ENCODE results near the gene SETD4.

DNA sequence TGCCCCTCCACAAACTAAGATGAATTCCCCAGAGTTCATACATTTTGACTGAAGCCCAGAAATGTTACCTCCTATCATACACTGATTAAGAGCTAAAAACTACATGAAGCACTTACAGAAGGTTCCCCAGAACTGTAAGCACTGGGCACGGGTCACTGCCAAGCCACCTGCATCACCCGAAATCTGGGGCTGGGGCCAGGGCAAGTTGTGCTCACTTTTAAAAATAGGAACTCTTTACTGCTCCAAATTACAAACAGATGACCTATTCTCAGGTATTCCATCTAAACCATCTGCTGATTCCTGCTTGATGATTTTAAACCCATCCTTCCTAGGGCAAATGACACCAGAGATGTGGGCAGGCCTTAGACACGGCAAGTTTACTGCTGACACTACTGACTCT, 4.8 kb downstream of the SETD4 start:
- no peak for TF ChIP-seq CTCF (IDR thresholded peaks at IDR 0.05 in 2 of 3, conservative IDR thresholded peaks at IDR 0.05 in 1 of 3; ENCODE audit: borderline replicate concordance in 1 of 3, insufficient read depth in 1 of 3, low read depth in 2 of 3, low read length in 2 of 3)
- TF ChIP-seq RAD21 (IDR thresholded peaks at IDR 0.05; ENCODE audit: low read depth), result no peak
- TF ChIP-seq EGR1 (IDR thresholded peaks at IDR 0.05; ENCODE audit: low read depth), result no peak
- TF ChIP-seq POLR2A (IDR thresholded peaks at IDR 0.05; ENCODE audit: borderline replicate concordance, extremely low read depth, insufficient read depth, insufficient read length), result no peak
- TF ChIP-seq, protein P1, sequence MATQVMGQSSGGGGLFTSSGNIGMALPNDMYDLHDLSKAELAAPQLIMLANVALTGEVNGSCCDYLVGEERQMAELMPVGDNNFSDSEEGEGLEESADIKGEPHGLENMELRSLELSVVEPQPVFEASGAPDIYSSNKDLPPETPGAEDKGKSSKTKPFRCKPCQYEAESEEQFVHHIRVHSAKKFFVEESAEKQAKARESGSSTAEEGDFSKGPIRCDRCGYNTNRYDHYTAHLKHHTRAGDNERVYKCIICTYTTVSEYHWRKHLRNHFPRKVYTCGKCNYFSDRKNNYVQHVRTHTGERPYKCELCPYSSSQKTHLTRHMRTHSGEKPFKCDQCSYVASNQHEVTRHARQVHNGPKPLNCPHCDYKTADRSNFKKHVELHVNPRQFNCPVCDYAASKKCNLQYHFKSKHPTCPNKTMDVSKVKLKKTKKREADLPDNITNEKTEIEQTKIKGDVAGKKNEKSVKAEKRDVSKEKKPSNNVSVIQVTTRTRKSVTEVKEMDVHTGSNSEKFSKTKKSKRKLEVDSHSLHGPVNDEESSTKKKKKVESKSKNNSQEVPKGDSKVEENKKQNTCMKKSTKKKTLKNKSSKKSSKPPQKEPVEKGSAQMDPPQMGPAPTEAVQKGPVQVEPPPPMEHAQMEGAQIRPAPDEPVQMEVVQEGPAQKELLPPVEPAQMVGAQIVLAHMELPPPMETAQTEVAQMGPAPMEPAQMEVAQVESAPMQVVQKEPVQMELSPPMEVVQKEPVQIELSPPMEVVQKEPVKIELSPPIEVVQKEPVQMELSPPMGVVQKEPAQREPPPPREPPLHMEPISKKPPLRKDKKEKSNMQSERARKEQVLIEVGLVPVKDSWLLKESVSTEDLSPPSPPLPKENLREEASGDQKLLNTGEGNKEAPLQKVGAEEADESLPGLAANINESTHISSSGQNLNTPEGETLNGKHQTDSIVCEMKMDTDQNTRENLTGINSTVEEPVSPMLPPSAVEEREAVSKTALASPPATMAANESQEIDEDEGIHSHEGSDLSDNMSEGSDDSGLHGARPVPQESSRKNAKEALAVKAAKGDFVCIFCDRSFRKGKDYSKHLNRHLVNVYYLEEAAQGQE (IDR thresholded peaks at IDR 0.05; ENCODE audit: low read depth), result no peak
